HG03135 (cell line): ENCODE measurements around the gene FIS1.

Experiments
- ATAC-seq: cut with Tn5 transposase; IDR thresholded peaks from one replicate; pipeline ENCODE4 v1.9.1; 2021; ENCODE audit warnings: mild to moderate bottlenecking, moderate library complexity; ENCODE audit not compliant: unreplicated experiment

The FIS1 gene

GRCh38 chr7:101235050-101235449 is 9.8 kb downstream of the FIS1 start:
- ATAC-seq: no peak

- ATAC-seq: no peak
These were observed 10.2 kb downstream of the FIS1 start for GRCh38 chr7:101234636-101235035.

GRCh38 chr7:101233907-101234547 is 10.9 kb downstream of the FIS1 start:
- ATAC-seq: no peak

GRCh38 chr7:101232141-101232850 is 12.6 kb downstream of the FIS1 start:
- ATAC-seq: no peak

GRCh38 chr7:101231644-101232043 is 13.2 kb downstream of the FIS1 start:
- no peak for ATAC-seq

- ATAC-seq: no peak
These were observed 18.2 kb downstream of the FIS1 start for GRCh38 chr7:101226721-101227120.

- no peak for ATAC-seq
These were observed 19.2 kb downstream of the FIS1 start for GRCh38 chr7:101225650-101226049.

- ATAC-seq: no peak
These were observed 21.4 kb downstream of the FIS1 start for GRCh38 chr7:101223528-101223927.

GRCh38 chr7:101222275-101222830 is 22.5 kb downstream of the FIS1 start:
- no peak for ATAC-seq

- no peak for ATAC-seq
These were observed 24.6 kb downstream of the FIS1 start for GRCh38 chr7:101220295-101220694.

GRCh38 chr7:101218236-101219125 is 26.4 kb downstream of the FIS1 start:
- peak; percentile 6 for ATAC-seq

GRCh38 chr7:101217388-101218235 is 27.3 kb downstream of the FIS1 start, which contains the start of the genes PLOD3 and ZNHIT1:
Gene PLOD3, minus strand, starts transcription at chr7:101217581. Its CDS starts 307 bp downstream, at chr7:101217274.
Gene ZNHIT1, plus strand, starts transcription at chr7:101218165. Its CDS starts 31 bp downstream, at chr7:101218196.
- peak; percentile 57 for ATAC-seq

- ATAC-seq: peak; percentile 30
These were observed 28.0 kb downstream of the FIS1 start for GRCh38 chr7:101216860-101217387.

- ATAC-seq: no peak
These were observed 28.7 kb downstream of the FIS1 start for GRCh38 chr7:101216001-101216859.

GRCh38 chr7:101212014-101212413 is 32.9 kb downstream of the FIS1 start:
- no peak for ATAC-seq

GRCh38 chr7:101211501-101211900 is 33.4 kb downstream of the FIS1 start:
- ATAC-seq: no peak

GRCh38 chr7:101210143-101210542 is 34.7 kb downstream of the FIS1 start:
- ATAC-seq: no peak

- ATAC-seq: no peak
These were observed 36.1 kb downstream of the FIS1 start for GRCh38 chr7:101208794-101209193.

- no peak for ATAC-seq
These were observed 37.4 kb downstream of the FIS1 start for GRCh38 chr7:101207459-101207858.
